Ascending aorta (tissue), 2 donors: Measurements from ENCODE around the gene PACSIN1. TPM values are rescaled to one million over a fixed set of nuclear protein-coding genes. Genes with fewer than 3 reads are reported as not detected.

ENCODE experiments used
- DNase-seq, 2 donors: peaks; one replicate each; pipeline ENCODE4 v3.0.0-alpha.2; 2019; ENCODE audit warnings: low spot score in 2 of 2
- H3K27ac ChIP-seq, 2 donors: fragments of 200-600 bp; sonication (generic); one replicate each; pipeline ENCODE4 v1.5.1; 2016 to 2017; ENCODE audit warnings: mild to moderate bottlenecking in 1 of 2
- H3K27me3 ChIP-seq: fragments of 200-600 bp; sonication (generic); one replicate; pipeline ENCODE4 v1.5.1; 2017
- H3K36me3 ChIP-seq, 2 donors: fragments of 200-600 bp; sonication (generic); one replicate each; pipeline ENCODE4 v1.5.1; 2016
- H3K4me1 ChIP-seq, 2 donors: fragments of 200-600 bp; sonication (generic); one replicate each; pipeline ENCODE4 v1.5.1; 2016 to 2017; ENCODE audit warnings: mild to moderate bottlenecking in 1 of 2
- H3K4me3 ChIP-seq, 2 donors: fragments of 200-600 bp; sonication (generic); one replicate each; pipeline ENCODE4 v1.5.1; 2016 to 2017; ENCODE audit warnings: mild to moderate bottlenecking in 1 of 2
- H3K9me3 ChIP-seq, 2 donors: fragments of 200-600 bp; sonication (generic); one replicate each; pipeline ENCODE4 v1.5.1; 2016
- intact Hi-C: fragments of 100-400 bp; cut with DNase I; formaldehyde crosslinking; loops from one replicate; pipeline ENCODE4 v1.15.1; 2023
- total RNA-seq: library from RNA; depleted of rRNA; stranded (reverse); fragments of >200 nt; gene quantifications from one replicate; pipeline ENCODE4 v1.1.0, GENCODE V29; 2016
- TF ChIP-seq, protein P1 (sequence below), 3 experiments: fragments of 200-600 bp in 2 of 3; fragments of 450-650 bp in 1 of 3; sonication (generic) in 2 of 3; IDR thresholded peaks; one replicate each; pipeline ENCODE4 v1.5.1; 2016 to 2019; ENCODE audit warnings: antibody characterized with exemption in 3 of 3, mild to moderate bottlenecking in 1 of 3, moderate library complexity in 1 of 3

PACSIN1 gene
- total RNA-seq, 1 donor from 2014 or later, result not detected

DNA sequence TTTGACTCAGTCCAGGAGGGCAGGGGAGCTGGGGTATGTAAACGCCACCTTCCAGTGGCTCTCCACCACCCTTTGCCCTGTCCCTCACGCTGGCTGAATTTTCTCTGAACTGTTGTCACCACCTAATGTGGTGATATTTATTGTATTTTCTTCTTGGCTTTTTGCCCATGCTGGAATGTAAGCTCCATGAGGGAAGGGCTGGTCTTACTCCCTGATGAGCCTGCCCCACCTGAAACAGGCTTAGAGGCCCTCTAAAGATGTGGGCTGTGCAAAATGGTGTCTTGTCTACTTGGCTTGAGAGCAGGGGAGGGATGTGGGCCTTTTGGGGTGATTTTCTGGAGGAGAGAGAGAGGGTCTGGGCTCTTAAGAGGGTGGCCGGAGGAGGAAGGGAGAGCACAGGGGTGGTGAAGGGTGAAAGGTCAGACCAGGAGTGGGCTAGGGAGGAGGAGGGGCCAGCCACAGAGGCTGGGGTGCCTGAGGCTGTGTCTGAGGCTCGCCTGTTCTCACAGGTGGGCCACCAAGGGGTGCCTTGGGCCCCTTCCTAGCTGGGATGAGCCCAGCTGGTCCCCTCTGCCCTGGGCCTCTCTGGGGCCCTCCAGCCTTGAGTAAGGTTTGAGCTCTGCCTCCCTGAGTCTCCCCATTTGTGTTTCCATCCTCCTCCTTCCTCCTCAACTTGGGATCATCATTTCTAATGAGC, 52.9 kb downstream of the PACSIN1 start:
- H3K4me3 ChIP-seq, result no peak overlapping the region
- no peaks in the 10 kb centered on the region for H3K4me1 ChIP-seq
- H3K27me3 ChIP-seq, result no peaks in the 10 kb centered on the region
- intact Hi-C loops, result no loop called here
- no peaks in the 10 kb centered on the region for H3K36me3 ChIP-seq
- no peak overlapping the region for H3K27ac ChIP-seq
- TF ChIP-seq, protein P1, sequence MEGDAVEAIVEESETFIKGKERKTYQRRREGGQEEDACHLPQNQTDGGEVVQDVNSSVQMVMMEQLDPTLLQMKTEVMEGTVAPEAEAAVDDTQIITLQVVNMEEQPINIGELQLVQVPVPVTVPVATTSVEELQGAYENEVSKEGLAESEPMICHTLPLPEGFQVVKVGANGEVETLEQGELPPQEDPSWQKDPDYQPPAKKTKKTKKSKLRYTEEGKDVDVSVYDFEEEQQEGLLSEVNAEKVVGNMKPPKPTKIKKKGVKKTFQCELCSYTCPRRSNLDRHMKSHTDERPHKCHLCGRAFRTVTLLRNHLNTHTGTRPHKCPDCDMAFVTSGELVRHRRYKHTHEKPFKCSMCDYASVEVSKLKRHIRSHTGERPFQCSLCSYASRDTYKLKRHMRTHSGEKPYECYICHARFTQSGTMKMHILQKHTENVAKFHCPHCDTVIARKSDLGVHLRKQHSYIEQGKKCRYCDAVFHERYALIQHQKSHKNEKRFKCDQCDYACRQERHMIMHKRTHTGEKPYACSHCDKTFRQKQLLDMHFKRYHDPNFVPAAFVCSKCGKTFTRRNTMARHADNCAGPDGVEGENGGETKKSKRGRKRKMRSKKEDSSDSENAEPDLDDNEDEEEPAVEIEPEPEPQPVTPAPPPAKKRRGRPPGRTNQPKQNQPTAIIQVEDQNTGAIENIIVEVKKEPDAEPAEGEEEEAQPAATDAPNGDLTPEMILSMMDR (IDR thresholded peaks at IDR 0.05), result no peak
- DNase-seq, result no peak
- H3K9me3 ChIP-seq, result no peaks in the 10 kb centered on the region

DNA sequence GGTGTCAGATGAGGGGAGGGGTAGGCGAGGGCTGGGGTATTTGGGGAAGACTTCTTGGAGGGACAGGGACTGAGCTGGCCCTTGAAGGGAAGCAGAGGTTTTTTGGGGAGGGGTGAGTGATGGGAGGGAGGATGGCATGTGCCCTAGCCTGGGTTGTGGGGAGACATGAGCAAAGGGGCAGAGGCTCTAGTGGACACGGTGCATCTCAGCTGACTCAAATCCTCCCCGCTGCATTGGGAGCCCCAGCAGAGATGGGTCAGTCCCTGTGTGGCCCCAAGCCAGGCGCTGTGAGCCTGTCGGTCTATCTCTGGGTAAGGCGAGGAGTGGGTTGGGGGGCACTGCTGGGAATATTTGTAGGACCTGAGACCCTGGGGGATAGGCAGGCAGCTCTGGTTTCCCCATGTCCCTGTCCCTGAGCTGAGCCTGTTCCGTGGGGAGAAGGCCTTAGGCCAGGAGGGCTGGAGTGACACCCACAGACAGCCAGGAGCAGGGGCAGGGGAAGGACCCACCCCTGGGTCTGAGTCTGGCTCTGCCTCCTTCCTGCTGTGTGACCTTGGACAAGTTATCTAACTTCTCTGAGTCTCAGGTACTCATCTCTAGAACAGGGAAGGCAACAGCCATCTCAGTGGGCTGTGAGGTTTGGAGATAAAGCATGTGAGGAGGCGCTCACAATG, 54.2 kb downstream of the PACSIN1 start:
- TF ChIP-seq, protein P1 (IDR thresholded peaks at IDR 0.05), result no peak
- Histone ChIP-seq H3K36me3 (no peaks in the 10 kb centered on the region), H3K27me3 (no peaks in the 10 kb centered on the region), H3K9me3 (no peaks in the 10 kb centered on the region), H3K4me1 (no peaks in the 10 kb centered on the region), H3K27ac (no peak overlapping the region), H3K4me3 (no peak overlapping the region)
- DNase-seq, result no peak
- intact Hi-C loops, result no loop called here

DNA sequence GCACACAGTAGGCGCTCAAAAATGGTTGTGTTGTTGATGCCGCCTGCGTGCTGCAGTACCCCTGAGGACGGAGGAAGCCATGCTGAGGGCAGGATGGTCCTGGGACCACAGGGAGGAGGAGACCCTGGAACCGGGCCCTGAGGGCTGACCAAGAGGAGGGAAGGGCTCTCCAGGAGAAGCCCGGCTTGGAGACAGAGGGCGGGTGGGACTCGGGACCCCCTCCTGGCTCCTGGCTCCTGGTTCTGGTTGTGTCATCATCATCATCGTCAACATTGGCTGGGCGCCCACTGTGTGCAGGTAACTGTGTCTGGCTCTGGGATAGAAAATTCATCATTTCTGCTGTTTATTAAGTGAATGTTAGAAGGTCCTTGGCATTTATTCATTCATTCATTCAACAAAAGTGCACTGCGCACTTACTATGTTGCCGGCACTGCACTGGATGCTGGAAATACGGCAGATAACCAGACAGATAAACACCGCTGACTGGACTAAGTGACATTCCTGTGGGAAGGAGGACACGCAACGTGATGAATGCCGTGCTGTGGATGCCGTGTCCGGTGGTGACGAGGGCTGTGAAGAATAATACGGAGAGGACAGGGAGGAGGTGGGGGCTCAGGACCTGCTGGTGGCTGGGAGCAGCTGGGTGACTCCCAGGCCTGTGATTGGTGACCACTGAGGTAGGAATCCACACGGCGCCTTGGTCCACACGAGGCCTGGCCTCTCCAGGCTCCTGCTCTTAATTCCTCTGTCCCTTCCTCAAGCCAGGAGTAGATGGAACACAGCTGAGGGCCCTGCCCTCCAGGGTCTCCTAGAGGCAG, 55.0 kb downstream of the PACSIN1 start:
- TF ChIP-seq, protein P1 (IDR thresholded peaks at IDR 0.05), result no peak
- Histone ChIP-seq H3K4me1 (no peaks in the 10 kb centered on the region), H3K27ac (no peak overlapping the region), H3K9me3 (no peaks in the 10 kb centered on the region), H3K36me3 (no peaks in the 10 kb centered on the region), H3K4me3 (no peak overlapping the region), H3K27me3 (no peaks in the 10 kb centered on the region)
- DNase-seq, result no peak
- intact Hi-C loops, result no loop called here

DNA sequence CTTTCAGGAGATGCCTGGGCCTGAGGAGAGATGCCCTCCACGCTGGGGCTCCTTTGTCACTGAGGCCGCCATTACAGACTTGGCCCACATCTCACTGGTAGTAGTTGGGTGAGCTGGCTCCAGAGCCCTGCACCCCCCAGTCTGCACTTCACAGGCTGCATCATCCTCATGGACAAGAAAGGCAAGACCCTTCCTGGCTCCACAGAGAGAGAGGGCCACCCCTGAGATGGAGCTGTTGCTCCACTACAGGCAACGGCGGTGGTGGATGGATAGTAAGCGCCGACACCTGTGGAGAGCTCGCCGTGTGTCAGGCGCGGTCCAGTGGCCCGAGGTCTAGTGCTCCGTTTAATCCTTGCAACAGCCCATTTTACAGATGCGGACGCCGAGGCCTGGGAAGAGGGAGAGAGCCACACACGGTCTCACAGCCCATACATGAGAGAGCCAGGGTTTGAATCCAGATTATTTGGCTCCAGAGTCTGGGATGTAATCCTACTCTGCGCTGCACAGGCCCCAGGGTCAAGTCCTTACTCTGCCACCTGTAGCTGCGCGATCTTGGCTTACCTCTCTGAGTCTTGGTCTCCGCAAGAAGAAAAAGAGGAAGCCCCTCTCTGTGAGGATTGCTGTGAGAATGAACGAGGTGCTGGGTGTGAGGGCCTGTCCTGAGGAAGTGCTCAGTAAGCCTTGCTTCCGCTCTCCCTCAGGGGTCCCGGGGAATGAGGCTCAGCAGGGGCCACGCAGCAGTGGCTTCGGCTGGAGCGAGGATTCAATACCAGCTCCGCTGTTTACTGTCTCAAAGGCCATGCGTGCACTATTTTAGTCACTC, 55.8 kb downstream of the PACSIN1 start:
- intact Hi-C loops, result no loop called here
- TF ChIP-seq, protein P1 (IDR thresholded peaks at IDR 0.05), result no peak
- H3K4me1 ChIP-seq, result peaks cover 0 to 7% of the 10 kb centered on the region in 2 donors

DNA sequence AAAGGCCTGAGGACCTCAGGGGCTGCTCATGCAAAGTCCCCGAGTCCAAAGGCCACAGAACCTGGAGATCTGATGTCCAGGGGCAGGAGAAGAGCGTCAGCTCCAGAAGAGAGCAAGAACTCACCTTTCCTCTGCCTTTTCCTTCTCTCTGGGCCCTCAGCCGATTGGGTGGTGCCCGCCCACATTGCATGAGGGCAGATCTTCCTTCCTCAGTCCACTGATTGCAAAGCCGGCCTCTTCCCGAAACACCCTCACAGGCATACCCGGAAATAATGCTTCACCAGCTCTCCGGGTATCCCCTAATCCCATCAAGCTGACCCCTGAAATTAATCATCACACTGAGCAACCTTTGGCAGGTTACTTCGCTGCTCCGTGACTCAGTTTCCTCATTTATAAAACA, 56.9 kb downstream of the PACSIN1 start:
- Histone ChIP-seq H3K4me1 (peaks cover 0 to 8% of the 10 kb centered on the region in 2 donors), H3K4me3 (no peak overlapping the region), H3K27me3 (no peaks in the 10 kb centered on the region), H3K9me3 (no peaks in the 10 kb centered on the region), H3K27ac (no peak overlapping the region), H3K36me3 (no peaks in the 10 kb centered on the region)
- DNase-seq, result no peak
- TF ChIP-seq, protein P1 (IDR thresholded peaks at IDR 0.05), result no peak
- intact Hi-C loops, result no loop called here

More for the DNA sequence above, 55.8 kb downstream of the PACSIN1 start:
- H3K36me3 ChIP-seq, result no peaks in the 10 kb centered on the region
- no peaks in the 10 kb centered on the region for H3K9me3 ChIP-seq
- H3K27me3 ChIP-seq, result no peaks in the 10 kb centered on the region
- no peak for DNase-seq
- no peak overlapping the region for H3K27ac ChIP-seq
- H3K4me3 ChIP-seq, result no peak overlapping the region
